HG02870 (cell line): ENCODE data around the gene SEMA4D.

Source experiments
- ATAC-seq: cut with Tn5 transposase; IDR thresholded peaks from one replicate; pipeline ENCODE4 v1.9.1; 2021; ENCODE audit warnings: mild to moderate bottlenecking, moderate library complexity; ENCODE audit not compliant: unreplicated experiment

SEMA4D gene

DNA sequence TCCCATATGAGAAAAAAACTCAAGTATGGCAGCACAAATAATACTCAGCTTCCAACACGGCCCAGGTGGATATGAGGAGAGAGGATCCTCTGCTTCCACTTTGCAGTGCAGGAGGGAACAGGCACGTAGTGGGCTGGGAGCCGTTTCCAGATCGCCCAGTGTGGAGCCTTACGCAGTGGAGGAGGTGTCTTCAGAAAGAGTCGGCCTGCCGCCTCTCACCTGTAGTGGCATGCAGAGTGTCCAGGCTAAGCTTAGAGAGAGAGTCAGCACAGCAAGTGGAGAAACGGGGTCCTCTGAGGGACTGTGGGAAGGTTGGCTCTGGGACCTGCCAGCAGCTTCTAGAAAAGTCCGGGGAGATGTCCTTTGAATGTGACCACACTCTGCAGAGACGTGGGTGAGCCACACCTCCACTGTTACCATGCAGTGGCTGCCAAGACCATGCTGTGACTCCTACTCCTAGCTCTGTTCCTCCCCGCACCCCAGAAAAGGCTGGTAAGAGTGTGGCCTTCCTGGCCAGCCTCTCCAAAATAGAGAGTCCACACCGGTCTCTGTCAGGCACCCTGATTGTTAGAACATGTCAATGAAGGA lies 3.5 kb upstream of the SEMA4D start:
- ATAC-seq = no peak

DNA sequence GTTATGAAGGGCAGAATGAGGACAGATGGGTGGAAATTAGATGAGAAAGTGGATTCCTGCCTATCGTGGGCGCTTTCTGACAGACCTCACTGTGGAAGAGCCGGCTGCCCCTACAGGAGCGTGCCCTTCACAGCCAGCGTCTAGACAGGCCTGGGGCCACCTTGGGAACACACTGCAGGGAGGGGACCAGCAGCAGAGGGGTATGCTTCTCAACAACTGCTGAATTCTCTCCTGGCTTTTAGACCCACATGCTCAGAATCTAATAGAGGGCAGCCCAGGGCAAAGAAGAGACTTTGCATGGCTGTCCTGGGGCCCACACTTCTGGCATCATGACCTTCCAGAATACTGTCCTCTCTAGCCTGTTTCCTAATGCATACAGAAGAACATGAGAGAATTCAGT lies 2.1 kb upstream of the SEMA4D start:
- ATAC-seq = no peak

DNA sequence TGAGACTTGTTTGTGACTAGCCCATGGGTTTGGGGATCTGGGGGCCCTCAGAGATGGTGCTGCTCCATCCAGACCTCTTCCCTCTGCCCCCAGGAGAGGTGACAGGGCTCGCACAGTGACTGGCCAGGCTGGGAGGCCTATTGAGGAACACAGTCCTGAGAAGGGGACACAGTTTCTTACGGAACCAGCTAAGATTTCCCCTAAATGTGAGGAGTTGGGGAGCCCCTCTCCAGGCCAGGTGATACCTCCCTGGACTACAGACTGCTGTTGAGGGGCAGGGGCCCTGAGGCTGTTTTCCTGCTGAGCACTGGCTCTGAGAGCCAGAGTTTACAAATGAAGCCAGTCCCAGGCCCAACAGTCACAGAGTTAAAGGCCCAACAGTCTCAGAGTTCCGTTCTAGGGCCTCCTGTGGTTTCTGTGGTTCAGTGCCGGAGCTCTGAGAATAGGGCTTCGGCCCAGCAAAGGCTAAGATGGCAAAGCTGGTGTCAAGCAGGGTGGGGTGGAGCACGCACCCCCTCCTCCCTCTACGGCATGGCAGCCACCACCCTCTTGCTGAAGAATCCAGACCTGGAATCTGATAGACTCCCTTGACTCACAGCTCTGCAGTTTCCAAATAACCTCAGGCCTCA lies 1.1 kb upstream of the SEMA4D start:
- no peak for ATAC-seq

DNA sequence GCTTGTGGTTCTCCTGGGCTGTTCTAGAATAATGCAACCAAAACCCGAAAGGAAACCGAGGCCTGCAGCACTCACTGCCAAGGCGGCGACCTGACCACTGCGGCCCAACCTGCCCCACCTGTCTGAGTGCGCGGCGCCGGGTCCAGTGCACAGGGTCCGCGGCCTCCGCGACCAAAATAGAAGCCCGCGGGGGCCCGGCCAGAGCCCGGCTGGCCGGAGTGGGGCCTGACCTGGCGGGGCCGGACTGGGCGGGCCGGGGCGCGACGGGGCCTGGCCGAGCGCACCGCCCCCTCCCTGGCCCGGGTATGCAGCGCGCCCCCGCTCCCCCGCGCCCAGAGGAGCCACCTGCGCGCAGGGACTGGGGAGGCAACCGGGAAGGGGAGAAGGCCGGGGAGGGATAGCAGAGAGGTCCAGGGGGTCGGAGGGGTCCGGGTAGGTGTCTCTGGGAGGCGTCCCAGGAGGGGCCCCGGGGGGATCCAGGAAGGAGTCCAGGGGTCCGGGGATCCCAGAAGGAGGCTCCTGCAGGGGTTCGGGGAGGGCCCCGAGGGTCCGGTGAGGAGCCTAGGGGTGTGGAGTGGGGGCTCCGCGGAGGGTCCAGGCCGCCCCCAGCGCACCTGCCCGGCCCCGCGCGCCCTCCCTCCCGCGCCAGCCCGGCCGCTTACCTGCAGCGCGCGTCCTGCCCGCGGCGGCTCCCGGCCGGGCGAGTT lies 503 bp downstream of the SEMA4D start:
- ATAC-seq = peak; percentile 44

DNA sequence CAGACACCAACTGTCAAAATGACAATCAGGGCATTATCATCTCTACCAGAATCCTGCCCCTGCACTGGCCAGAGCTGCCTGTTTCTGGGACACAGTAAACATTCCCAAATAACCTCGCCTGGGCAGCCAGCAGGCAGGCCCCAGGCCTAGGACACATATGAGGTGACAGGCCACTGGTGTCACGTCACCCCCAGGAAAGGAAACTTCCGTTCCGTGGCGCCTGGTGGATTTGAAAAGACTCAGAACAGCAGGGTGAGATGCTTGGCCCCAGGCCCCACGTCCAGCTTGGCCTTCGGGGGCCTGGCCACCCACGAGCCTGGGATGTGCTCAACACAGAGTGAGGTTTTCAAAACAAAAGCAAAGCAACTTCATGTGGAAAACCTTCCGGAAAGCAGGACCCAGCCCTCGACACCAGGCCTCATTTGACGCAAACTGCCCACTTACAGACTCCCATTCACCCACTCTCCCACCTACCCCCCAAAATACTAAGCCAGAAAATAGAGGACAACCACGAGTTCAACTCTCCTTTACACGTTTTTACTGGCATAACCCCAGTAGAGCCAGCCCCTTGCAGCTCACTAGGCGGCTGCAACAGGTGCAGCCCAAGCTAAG lies 1.2 kb downstream of the SEMA4D start:
- no peak for ATAC-seq

DNA sequence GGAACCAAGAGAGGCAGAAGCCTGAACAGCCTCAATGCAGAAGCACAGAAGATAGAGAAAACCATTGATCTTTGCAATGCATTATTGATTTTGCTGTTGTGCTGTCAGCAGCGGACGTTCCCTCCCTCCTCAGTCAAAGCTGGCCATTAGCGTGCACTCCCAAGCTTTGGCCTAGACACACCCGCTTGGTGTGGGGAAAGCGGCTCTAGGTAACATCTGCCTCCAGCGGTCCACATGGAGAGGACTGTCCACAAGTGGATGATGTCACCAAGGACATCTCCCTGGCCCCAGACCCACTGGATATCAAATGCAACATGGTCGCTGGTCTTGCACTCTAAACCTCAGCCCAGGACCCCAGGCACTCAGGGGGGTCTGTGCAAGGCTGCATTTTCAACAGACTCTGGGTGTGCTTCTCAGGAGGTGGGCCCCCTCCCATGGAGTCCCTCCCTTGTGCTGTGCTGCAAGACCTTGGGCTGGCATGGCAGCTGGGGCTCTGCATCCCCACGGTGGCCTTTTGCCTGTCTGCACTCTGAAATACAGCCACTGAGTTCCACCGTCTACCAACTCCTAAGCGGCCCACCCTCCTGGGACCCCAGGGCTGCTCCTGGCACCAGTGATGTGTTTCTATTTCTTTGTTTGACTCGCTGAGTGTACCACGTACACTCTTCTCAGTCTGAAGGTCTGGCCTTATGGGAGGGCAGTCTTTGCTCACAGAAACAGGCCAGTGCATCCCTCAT lies 1.9 kb downstream of the SEMA4D start:
- ATAC-seq = no peak

DNA sequence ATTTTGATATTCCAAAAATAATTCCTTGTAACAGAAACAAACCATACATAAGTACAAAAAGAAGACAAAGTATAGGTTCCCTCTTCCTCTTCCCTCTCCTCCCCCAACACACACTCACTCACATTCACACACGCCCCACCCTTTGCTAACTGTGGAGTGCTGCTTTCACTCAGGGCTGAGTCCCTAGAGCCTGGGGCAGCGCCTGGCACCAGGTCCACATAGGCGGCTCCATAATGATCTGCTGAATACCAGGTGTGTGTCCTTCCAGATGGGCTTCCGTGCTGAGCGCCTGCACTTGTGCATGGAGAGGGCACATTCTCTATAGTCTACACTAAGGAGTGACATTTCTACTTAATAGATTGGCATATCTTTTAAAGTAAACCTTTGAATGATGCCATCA lies 3.7 kb downstream of the SEMA4D start:
- no peak for ATAC-seq

DNA sequence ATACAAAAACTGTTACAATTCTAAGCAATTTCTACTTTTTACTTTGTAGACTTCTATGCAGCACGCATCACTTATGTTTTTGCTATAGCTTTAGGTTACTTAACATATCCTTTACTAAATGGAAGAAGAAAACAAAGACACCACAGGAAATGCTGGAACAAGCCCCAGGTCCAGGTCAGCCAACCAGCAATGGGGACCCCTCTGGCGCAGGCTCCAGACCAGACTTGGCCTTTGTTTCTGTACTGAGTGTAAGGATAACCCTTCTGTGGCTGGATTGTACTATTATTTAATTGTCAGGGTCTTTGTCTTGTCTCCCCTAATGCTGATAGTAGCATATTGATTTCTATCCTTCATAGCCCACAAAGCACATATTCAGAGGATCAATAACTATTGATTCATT lies 4.2 kb downstream of the SEMA4D start:
- ATAC-seq = no peak

DNA sequence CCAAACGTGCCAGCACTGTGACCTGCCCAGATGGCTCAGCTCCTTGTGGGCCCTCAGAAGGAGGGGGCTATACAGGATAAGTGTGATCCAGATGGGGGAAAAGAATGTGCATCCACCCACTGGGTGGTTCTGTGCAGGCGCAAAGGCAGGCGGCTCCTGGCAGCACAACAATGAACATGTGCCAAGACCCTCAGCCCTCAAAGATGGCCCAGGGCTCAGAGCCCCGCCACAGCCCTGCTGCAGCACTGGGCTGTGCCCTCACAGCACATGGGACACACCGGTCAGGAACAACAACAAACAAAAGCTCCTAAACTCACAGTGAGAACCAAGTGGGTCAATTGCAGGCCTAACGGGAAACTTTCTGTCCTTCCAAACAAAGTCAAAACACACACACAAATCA lies 4.7 kb downstream of the SEMA4D start:
- no peak for ATAC-seq

DNA sequence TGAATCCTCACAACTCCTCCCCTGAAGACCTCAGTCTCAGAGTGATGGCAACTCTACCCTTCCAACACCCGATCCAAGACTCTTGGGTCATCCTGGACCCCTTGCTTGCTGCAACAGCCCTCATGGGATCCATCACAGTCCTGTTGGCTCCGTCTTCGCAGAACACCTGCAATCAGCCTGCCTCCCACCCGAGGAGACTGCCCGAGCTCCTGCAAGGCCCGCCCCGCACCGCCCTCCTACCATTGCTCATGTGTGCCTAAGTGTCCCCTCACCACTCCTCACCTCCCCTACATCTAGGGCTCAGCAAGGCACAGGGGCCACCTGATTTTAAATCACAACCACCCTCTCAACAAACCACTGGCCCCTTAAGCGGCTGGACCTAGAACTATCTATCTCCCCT lies 5.3 kb downstream of the SEMA4D start:
- ATAC-seq = no peak

DNA sequence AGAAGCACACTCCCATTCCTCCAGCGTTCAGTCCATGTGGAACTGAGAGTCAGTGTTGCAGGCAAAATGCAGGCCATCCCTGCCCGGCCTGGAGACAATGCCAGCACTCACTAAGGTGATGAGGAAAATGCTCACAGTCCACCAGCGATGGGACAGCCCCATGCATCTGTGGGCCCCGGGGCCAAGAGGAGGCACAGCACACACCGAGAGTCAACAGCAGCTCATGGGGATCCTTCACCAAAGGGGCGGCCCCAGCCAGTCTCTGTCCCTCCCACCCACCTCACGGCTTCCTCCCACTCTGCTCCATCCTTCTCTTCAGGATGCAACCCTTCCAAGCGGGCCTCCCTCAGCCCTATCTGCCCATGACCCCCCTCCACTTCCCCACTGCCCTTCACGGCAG lies 6.2 kb downstream of the SEMA4D start:
- ATAC-seq = no peak

DNA sequence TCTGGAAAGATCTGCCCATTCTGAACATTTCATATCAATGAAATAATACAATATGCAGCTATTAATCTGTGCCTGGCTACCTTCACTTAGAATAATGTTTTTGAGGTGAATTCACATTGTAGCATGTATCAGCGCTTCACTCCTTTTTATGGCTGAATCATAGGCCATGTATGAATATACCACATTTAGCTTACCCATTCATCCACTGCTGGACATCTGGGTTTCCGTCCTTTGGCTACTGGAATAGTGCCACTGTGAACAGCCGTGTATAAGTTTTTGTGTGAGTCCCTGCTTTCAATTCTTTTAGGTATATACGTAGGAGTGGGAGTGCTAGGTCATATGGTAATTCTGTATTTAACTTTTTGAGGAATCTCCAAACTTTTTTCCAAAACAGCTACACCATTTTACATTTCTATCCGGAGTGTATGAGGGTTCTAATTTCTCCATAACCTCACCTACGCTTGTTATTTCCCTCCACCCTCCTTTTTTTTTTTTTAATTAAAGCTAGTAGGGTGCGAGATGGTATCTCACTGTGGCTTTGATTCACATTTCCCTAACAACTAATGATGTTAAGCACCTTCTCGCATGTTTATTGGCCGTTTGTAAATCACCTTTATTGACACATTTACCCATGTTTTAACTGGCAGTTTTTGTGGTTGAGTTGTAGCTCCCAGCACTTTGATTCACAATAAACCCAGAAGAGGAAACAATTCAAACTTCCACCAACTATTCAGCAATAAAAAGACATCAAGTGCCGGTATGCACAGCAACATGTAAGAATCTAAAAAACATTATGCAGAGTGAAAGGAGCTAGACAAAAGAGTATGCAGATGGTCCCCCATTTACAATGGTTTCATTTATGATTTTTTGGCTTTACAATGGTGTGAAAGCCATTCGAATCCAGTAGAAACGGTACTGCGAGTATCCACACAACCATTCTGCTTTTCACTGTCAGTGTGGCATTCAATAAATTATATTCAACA lies 8.1 kb downstream of the SEMA4D start:
- no peak for ATAC-seq

DNA sequence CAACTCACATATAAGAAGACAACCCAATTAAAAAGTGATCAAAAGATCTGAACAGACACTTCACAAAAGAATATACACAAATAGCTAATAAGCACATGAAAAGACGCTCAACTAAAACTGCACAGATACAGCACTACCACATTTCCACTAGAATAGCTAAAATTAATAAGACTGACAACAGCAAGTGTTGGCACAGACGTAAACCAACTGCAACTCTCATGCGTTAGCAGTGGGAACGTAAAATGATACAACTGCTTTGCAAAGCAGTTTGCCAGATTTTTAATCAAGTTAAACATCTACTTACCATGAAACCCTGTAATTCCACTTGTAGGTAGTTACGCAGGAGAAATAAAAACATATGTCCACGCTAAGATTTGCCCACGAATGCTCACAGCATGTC lies 9.0 kb downstream of the SEMA4D start:
- no peak for ATAC-seq

DNA sequence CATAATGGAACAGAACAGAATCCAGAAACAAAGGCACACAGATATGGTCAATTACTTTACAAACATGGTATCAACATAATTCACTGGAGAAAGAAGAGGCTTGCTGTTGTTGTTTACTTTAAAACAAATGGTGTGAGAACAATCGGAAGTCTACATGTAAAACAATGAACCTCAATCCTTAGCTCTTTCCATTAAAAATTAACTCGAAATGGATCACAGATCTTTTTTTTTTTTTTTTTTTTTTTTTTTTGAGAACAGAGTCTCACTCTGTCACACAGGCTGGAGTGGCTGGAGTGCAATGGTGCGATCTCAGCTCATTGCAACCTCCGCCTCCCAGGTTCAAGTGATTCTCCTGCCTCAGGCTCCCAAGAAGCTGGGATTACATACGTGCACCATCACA lies 9.8 kb downstream of the SEMA4D start:
- no peak for ATAC-seq

DNA sequence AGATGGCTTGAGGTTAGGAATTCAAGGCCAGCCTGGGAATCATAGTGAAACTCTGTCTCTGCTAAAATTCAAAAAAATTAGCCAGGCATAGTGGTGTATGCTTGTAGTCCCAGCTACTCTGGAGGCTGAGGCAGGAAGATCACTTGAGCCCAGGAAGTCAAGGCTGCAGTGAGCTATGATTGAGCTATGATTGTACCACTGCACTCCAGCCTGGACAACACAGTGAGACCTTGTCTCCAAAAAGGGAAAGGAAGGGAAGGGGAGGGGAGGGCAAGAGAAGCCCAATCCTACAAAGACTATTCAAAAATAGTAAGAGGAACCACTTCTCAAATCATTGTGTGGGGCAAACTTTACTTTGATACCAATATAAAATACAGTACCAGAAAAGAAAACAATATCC lies 11.2 kb downstream of the SEMA4D start:
- ATAC-seq = no peak

DNA sequence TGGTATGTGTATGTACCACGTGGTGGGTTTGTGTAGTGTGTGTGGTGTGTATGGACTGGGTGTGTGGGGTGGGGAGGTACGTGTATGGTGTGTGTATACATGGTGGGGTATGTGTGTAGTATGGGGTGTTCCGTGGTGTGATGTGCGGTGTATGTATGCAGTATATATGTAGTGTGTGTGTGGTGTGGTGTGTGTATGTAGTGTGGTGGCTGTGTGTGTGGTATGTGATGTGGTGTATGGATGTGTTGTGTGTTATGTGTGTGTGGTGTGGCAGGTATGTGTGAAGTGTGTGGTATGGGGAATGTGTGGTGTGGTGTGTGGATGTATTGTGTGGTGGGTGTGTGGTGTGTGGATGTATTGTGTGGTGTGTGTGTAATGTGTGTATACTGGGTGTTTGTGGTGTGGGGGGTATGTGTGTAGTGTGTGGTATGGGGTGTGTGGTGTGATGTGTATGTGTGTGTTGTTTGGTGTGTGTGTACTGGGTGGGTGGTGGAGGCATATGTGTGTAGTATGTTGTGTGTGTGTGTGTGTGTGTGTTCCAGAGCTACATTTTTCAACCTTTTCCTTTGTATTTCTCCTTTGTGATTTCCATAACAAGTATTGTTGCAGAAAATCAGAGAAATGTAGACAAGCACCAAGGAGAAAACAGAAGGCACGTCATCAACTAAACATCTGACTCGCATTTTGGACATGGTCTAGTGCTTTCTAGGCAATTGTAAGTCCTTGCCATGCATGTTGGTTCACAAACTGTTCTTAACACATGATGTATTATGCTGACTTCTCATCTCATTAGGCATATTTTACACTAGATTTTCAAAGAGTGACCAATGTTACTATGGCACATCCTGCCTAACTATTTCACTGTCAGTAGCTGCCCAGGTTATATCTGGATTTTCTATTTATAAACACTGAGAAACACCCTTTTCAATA lies 13.2 kb downstream of the SEMA4D start:
- ATAC-seq = no peak

DNA sequence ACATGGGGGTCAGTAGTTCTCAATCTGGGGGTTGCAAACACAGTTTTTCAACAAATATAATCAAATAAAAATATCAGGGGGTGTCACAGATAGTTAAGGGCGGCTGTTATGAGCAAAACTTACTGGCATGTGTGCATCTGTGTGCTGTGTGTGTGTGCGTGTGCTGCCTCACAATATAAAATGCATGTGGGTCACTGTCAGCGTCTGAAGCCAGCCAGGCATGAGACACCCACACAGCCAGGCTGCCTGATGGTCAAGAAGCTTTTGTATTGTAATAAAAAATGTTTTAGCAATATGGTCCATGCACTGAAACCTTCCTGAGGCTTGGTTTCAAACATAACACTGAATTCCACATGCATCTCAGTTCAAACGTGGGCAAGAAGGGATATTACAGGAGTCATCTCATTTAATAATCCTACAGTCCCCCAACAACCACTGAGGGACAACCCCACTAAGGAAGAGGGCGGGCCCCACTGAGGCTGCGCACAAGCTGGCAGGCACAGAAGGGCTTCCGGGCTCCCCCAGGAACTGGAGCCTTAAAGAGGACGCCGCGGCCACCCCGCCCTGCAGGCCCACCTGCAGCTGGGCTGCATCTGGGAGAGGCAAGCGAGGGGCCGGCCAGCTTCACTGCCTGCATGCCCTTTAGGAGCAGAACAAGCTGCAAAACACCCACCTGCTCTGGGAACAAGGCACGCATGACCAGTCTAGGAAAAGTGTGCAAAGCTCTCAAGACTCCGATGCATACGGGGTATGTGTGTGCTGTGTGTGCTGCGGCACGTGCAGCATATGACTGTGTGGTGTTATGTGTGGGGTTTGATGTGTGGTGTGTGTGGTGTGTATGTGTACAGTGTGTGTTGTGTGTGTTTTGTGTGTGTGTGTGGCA lies 14.1 kb downstream of the SEMA4D start:
- ATAC-seq = no peak

DNA sequence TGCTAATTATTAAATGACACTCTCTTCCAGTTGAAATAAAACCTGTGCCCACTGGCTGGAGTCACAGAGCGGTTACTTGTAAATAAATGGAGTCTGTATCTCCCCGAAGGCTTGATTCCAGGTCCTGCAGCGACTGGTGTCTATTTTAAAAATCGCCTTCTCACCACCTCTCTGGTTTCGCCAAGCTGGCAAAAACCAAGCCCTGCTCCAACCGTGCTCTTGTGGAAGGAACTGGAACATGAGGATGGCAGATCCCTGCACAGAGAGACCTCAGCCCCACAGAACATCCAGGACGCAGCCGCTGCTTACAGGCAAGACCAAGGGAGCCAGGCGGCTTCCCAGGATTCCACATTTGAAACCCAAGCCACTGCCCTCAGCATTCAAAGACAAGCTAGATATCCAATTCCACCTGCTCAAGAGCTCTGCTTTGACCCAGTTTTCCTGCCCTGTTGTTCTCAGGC lies 15.0 kb downstream of the SEMA4D start:
- ATAC-seq = no peak
